VCaP (cell line): ENCODE data around the gene SMTNL2.

ENCODE experiments used
- H3K27ac ChIP-seq: fragments of 450-650 bp; 2 replicates; pipeline ENCODE4 v1.5.1; 2017
- CTCF ChIP-seq: fragments of 450-650 bp; conservative IDR thresholded peaks from 2 replicates; pipeline ENCODE4 v1.5.1; 2017; ENCODE audit warnings: mild to moderate bottlenecking, moderate library complexity

Gene SMTNL2

GRCh38 chr17:4557626-4558346 lies 26.5 kb upstream of the SMTNL2 start:
- no peak overlapping the region for H3K27ac ChIP-seq
- TF ChIP-seq CTCF = no peak

GRCh38 chr17:4558347-4558971 lies 25.9 kb upstream of the SMTNL2 start:
- no peak for TF ChIP-seq CTCF
- no peak overlapping the region for H3K27ac ChIP-seq

- TF ChIP-seq CTCF = no peak
- H3K27ac ChIP-seq = no peak overlapping the region
These were observed 25.1 kb upstream of the SMTNL2 start for GRCh38 chr17:4559139-4559791.

- TF ChIP-seq CTCF = no peak
- no peak overlapping the region for H3K27ac ChIP-seq
These were observed 24.4 kb upstream of the SMTNL2 start for GRCh38 chr17:4559966-4560365.

GRCh38 chr17:4560421-4560820 lies 23.9 kb upstream of the SMTNL2 start, which contains the start of gene GGT6:
Gene GGT6, minus strand, starts transcription at chr17:4560577. Its CDS starts 56 bp downstream, at chr17:4560521.
- no peak within 1 kb of the TSS for H3K27ac ChIP-seq
- no peak for TF ChIP-seq CTCF

GRCh38 chr17:4560837-4561256 lies 23.5 kb upstream of the SMTNL2 start:
- TF ChIP-seq CTCF = no peak

More at GRCh38 chr17:4560837-4561256, 23.5 kb upstream of the SMTNL2 start:
- H3K27ac ChIP-seq = no peak overlapping the region
